VCaP (cell line): ENCODE measurements around the gene MRPL23.

Source experiments
- H3K27ac ChIP-seq: fragments of 450-650 bp; 2 replicates; pipeline ENCODE4 v1.5.1; 2017
- CTCF ChIP-seq: fragments of 450-650 bp; conservative IDR thresholded peaks from 2 replicates; pipeline ENCODE4 v1.5.1; 2017; ENCODE audit warnings: mild to moderate bottlenecking, moderate library complexity

MRPL23 gene

GRCh38 chr11:1943576-1943975 lies 3.6 kb upstream of the MRPL23 start:
- no peak for TF ChIP-seq CTCF
- H3K27ac ChIP-seq = no peak overlapping the region

- no peak for TF ChIP-seq CTCF
- H3K27ac ChIP-seq = no peak overlapping the region
Measured at GRCh38 chr11:1943977-1944376, 3.2 kb upstream of the MRPL23 start.

- H3K27ac ChIP-seq = no peak overlapping the region
- no peak for TF ChIP-seq CTCF
Measured at GRCh38 chr11:1947592-1948237, 583 bp downstream of the MRPL23 start.

- H3K27ac ChIP-seq = no peak overlapping the region
- no peak for TF ChIP-seq CTCF
Measured at GRCh38 chr11:1948389-1948788, 1.3 kb downstream of the MRPL23 start.

- H3K27ac ChIP-seq = no peak overlapping the region
- no peak for TF ChIP-seq CTCF
Measured at GRCh38 chr11:1949302-1949701, 2.2 kb downstream of the MRPL23 start.

GRCh38 chr11:1949922-1950321 lies 2.8 kb downstream of the MRPL23 start:
- TF ChIP-seq CTCF = no peak
- no peak overlapping the region for H3K27ac ChIP-seq

- no peak for TF ChIP-seq CTCF
Measured at GRCh38 chr11:1952806-1953482, 5.8 kb downstream of the MRPL23 start.

More at GRCh38 chr11:1952806-1953482, 5.8 kb downstream of the MRPL23 start:
- H3K27ac ChIP-seq = no peak overlapping the region
